ENCODE results near the gene PLN.
A peak's percentile ranks its signal among the peaks of the same experiment; 100 is the strongest.

Gene PLN

GRCh38 chr6:118548136-118548535 lies at the start of gene PLN:
Gene PLN, plus strand, starts transcription at chr6:118548296. Its CDS starts 10,626 bp downstream, at chr6:118558922.
- H3K4me3 ChIP-seq (replicated peaks; ENCODE audit: low read depth, low read length): no peak within 1 kb of the TSS
- no peak for TF ChIP-seq CTCF (IDR thresholded peaks at IDR 0.05; ENCODE audit: low read length, missing control alignments)
- no peak for DNase-seq (ENCODE audit: low read depth)

GRCh38 chr6:118500130-118501015 lies 47.7 kb upstream of the PLN start:
- DNase-seq (ENCODE audit: low read depth): peak; percentile 12
- no peak for TF ChIP-seq CTCF (IDR thresholded peaks at IDR 0.05; ENCODE audit: low read length, missing control alignments)
- no peak overlapping the region for H3K4me3 ChIP-seq (replicated peaks; ENCODE audit: low read depth, low read length)

- no peak for TF ChIP-seq CTCF (IDR thresholded peaks at IDR 0.05; ENCODE audit: low read length, missing control alignments)
- no peak for DNase-seq (ENCODE audit: low read depth)
- H3K4me3 ChIP-seq (replicated peaks; ENCODE audit: low read depth, low read length): no peak overlapping the region
Measured at GRCh38 chr6:118501099-118501498, 47.0 kb upstream of the PLN start.

- no peak overlapping the region for H3K4me3 ChIP-seq (replicated peaks; ENCODE audit: low read depth, low read length)
- peak; percentile 37 for DNase-seq (ENCODE audit: low read depth)
- no peak for TF ChIP-seq CTCF (IDR thresholded peaks at IDR 0.05; ENCODE audit: low read length, missing control alignments)
Measured at GRCh38 chr6:118501765-118502164, 46.3 kb upstream of the PLN start.

- TF ChIP-seq CTCF (IDR thresholded peaks at IDR 0.05; ENCODE audit: low read length, missing control alignments): no peak
- peak; percentile 13 for DNase-seq (ENCODE audit: low read depth)
- no peak overlapping the region for H3K4me3 ChIP-seq (replicated peaks; ENCODE audit: low read depth, low read length)
Measured at GRCh38 chr6:118502169-118502568, 45.9 kb upstream of the PLN start.

- H3K4me3 ChIP-seq (replicated peaks; ENCODE audit: low read depth, low read length): no peak overlapping the region
- TF ChIP-seq CTCF (IDR thresholded peaks at IDR 0.05; ENCODE audit: low read length, missing control alignments): no peak
- DNase-seq (ENCODE audit: low read depth): no peak
Measured at GRCh38 chr6:118504611-118505010, 43.5 kb upstream of the PLN start.

- no peak for DNase-seq (ENCODE audit: low read depth)
- no peak for TF ChIP-seq CTCF (IDR thresholded peaks at IDR 0.05; ENCODE audit: low read length, missing control alignments)
- H3K4me3 ChIP-seq (replicated peaks; ENCODE audit: low read depth, low read length): no peak overlapping the region
Measured at GRCh38 chr6:118505656-118506055, 42.4 kb upstream of the PLN start.
